ENCODE data around the gene TRIOBP.
A peak's percentile ranks its signal among the peaks of the same experiment; 100 is the strongest.

The TRIOBP gene

DNA sequence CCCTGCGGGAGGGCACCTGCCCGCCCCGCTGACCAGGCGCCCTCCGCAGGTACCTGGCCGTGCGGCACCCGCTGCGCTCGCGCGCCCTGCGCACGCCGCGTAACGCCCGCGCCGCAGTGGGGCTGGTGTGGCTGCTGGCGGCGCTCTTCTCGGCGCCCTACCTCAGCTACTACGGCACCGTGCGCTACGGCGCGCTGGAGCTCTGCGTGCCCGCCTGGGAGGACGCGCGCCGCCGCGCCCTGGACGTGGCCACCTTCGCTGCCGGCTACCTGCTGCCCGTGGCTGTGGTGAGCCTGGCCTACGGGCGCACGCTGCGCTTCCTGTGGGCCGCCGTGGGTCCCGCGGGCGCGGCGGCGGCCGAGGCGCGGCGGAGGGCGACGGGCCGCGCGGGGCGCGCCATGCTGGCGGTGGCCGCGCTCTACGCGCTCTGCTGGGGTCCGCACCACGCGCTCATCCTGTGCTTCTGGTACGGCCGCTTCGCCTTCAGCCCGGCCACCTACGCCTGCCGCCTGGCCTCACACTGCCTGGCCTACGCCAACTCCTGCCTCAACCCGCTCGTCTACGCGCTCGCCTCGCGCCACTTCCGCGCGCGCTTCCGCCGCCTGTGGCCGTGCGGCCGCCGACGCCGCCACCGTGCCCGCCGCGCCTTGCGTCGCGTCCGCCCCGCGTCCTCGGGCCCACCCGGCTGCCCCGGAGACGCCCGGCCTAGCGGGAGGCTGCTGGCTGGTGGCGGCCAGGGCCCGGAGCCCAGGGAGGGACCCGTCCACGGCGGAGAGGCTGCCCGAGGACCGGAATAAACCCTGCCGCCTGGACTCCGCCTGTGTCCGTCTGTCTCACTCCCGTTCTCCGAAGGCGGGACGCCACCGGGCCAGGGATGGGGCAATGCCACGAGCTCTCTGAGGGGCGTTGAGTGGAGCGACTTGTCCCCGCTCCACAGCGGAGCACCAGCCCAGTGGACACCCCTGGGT, 128.1 kb downstream of the TRIOBP start:
- DNase-seq, result peak; percentile 65

Measured in right kidney (tissue), 1 donor.